Renal pelvis (tissue), 12 donors: ENCODE data around the gene GK. TPM values are rescaled to one million over a fixed set of nuclear protein-coding genes. Genes with fewer than 3 reads are reported as not detected.
"Not testable (repeated sequence)": the region's sequence is repeated elsewhere in the genome, so short reads cannot be mapped to it uniquely, and the experiment has no call there.

ENCODE experiments used
- DNase-seq: peaks from one replicate; pipeline ENCODE4 v3.0.0-alpha.2; 2013
- long read RNA-seq, 16 experiments: transcript quantifications; one replicate each; lab custom pipeline, GENCODE V29; 2026
- polyA plus RNA-seq, 3 donors: library from polyadenylated mRNA; unstranded; fragments of 120-200 nt; gene quantifications; one replicate each; pipeline ENCODE4 v1.2.1, GENCODE V29; 2013; ENCODE audit not compliant: insufficient read length in 3 of 3

Gene GK
- 100 to 1,000 TPM in 2 of 3 donors, 10 to 100 TPM in 1; 70.2 to 144 (median 126) TPM for polyA plus RNA-seq
- long read RNA-seq, donor 1, full-length matches to known transcripts, result 17 of 28 reads
- long read RNA-seq, donor 1, partial matches to known transcripts, result 11 of 28 reads
- long read RNA-seq, donor 1, other reads (novel, unspliced or antisense), result 0 of 28 reads
- long read RNA-seq, donor 2, transcript GK-204 (19 exons, 2,063 nt), result major isoform, 20 of 120 reads
- long read RNA-seq, donor 2, partial matches to known transcripts, result 99 of 120 reads
- long read RNA-seq, donor 2, other reads (novel, unspliced or antisense), result 0 of 120 reads
- long read RNA-seq, donor 3, transcript GK-204 (19 exons, 2,063 nt), result major isoform, 8 of 67 reads
- long read RNA-seq, donor 3, partial matches to known transcripts, result 56 of 67 reads
- long read RNA-seq, donor 3, other reads (novel, unspliced or antisense), result 0 of 67 reads
- long read RNA-seq, donor 4, full-length matches to known transcripts, result 26 of 122 reads
- long read RNA-seq, donor 4, partial matches to known transcripts, result 96 of 122 reads
- long read RNA-seq, donor 4, other reads (novel, unspliced or antisense), result 0 of 122 reads
- long read RNA-seq, donor 5, transcript GK-204 (19 exons, 2,063 nt), result major isoform, 11 of 19 reads
- long read RNA-seq, donor 5, partial matches to known transcripts, result 7 of 19 reads
- long read RNA-seq, donor 5, other reads (novel, unspliced or antisense), result 0 of 19 reads
- long read RNA-seq, donor 6, transcript GK-204 (19 exons, 2,063 nt), result major isoform, 32 of 62 reads
- long read RNA-seq, donor 6, partial matches to known transcripts, result 28 of 62 reads
- long read RNA-seq, donor 6, other reads (novel, unspliced or antisense), result 0 of 62 reads
- long read RNA-seq, donor 7, transcript GK-204 (19 exons, 2,063 nt), result major isoform, 19 of 46 reads
- long read RNA-seq, donor 7, partial matches to known transcripts, result 23 of 46 reads
- long read RNA-seq, donor 7, other reads (novel, unspliced or antisense), result 0 of 46 reads
- long read RNA-seq, donor 8, result 0 reads
- long read RNA-seq, donor 9, transcript GK-204 (19 exons, 2,063 nt), result major isoform, 28 of 64 reads
- long read RNA-seq, donor 9, partial matches to known transcripts, result 35 of 64 reads
- long read RNA-seq, donor 9, other reads (novel, unspliced or antisense), result 0 of 64 reads
- long read RNA-seq, donor 10, transcript GK-204 (19 exons, 2,063 nt), result major isoform, 17 of 56 reads
- long read RNA-seq, donor 10, partial matches to known transcripts, result 37 of 56 reads
- long read RNA-seq, donor 10, other reads (novel, unspliced or antisense), result 0 of 56 reads
- long read RNA-seq, donor 11, transcript GK-204 (19 exons, 2,063 nt), result major isoform, 9 of 76 reads
- long read RNA-seq, donor 11, partial matches to known transcripts, result 66 of 76 reads
- long read RNA-seq, donor 11, other reads (novel, unspliced or antisense), result 0 of 76 reads
- long read RNA-seq, donor 12, transcript GK-204 (19 exons, 2,063 nt), result major isoform, 31 of 71 reads
- long read RNA-seq, donor 12, partial matches to known transcripts, result 38 of 71 reads
- long read RNA-seq, donor 12, other reads (novel, unspliced or antisense), result 0 of 71 reads
- long read RNA-seq, donor 13, transcript GK-204 (19 exons, 2,063 nt), result major isoform, 7 of 56 reads
- long read RNA-seq, donor 13, partial matches to known transcripts, result 49 of 56 reads
- long read RNA-seq, donor 13, other reads (novel, unspliced or antisense), result 0 of 56 reads
- long read RNA-seq, donor 14, transcript GK-204 (19 exons, 2,063 nt), result major isoform, 18 of 49 reads
- long read RNA-seq, donor 14, partial matches to known transcripts, result 27 of 49 reads
- long read RNA-seq, donor 14, other reads (novel, unspliced or antisense), result 0 of 49 reads
- long read RNA-seq, donor 15, full-length matches to known transcripts, result 23 of 47 reads
- long read RNA-seq, donor 15, partial matches to known transcripts, result 24 of 47 reads
- long read RNA-seq, donor 15, other reads (novel, unspliced or antisense), result 0 of 47 reads
- long read RNA-seq, donor 16, transcript GK-204 (19 exons, 2,063 nt), result major isoform, 13 of 34 reads
- long read RNA-seq, donor 16, partial matches to known transcripts, result 18 of 34 reads
- long read RNA-seq, donor 16, other reads (novel, unspliced or antisense), result 0 of 34 reads

GRCh38 chrX:30653415-30654131 lies at the start of gene GK:
Gene GK, plus strand, starts transcription at chrX:30653423. Its CDS starts 115 bp downstream, at chrX:30653538.
- no peak for DNase-seq

DNA sequence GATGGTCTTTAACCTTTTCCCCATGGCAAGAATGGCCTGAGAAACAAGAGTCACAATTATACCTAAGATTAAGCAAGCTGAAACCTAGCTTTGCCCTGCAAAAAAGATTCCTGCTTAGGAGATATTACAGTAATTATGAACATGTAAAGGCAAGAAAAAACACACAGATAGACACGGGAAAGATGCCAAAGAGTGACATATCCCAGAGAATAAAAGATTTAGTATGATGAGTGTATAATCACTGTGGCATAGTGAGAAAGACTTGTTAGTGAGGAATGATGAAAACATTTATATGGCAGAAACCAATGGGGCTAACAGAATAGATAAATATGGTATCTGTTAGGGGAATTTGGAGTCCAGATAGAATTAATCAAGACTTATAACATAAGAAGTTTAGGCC lies 46.1 kb upstream of the GK start:
- DNase-seq, result no peak

DNA sequence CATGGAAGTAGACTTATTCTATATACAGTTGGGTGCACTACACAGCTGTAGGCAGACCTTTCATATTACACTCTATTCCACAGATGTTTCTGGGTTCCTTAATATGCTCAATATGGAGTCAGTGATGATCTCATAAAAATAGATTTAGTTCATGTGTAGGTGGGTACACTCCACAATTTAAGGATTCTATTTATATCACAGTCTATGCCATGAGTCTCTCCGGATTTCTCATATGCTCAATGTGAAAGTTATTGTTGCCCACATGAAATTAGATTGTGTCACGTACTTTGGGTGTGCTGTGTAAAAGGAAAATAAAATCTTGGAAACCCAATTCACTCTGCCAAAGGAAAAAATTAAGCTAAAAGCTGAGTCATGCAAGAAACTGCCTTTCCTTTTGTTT lies 43.2 kb upstream of the GK start:
- DNase-seq, result no peak

DNA sequence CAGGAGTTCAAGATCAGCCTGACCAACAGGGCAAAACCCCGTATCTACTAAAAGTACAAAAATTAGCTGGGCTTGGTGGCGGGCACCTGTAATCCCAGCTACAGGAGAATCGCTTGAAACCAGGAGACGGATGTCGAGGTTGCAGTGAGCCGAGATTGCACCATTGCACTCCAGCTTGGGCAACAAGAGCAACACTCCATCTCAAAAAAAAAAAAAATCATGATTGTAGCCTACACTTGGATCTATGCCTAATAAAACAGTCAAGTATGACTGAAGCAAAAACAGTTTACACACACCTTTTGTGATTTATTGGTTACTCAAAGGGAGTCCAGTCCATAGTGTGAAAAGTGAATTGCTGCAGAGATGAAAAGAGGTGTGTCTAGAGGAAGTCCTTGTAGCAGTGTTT lies 41.0 kb upstream of the GK start:
- no peak for DNase-seq

GRCh38 chrX:30613721-30614120 lies 39.5 kb upstream of the GK start:
- DNase-seq, result no peak

GRCh38 chrX:30615229-30615628 lies 38.0 kb upstream of the GK start:
- DNase-seq, result no peak

DNA sequence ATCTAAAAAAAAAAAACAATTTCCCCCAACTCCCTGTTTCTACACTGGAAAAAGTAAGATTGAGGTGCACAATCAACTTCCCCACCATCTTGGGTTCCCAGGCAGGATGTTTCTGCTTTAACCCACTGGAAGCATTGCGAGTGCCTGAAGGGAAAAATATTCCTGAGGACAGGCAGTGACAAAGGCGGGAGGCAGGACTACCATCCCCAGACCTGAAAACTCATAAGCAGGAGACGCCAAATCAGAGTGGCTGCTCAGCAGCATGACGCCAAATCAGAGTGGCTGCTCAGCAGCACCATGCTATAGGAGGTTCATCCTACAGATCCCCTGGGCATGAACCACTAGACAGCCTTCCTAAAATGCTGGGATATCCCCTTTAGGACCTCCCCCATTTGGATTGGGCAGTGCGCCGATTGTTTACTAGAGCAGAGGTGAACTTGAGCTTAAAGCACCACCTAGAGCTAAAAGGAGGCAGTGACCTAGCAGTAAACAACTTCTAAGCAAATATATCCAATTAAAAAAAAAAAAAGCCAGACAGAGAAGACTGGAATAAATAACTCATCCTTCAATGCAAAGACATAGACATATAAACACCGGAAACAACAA lies 35.0 kb upstream of the GK start:
- DNase-seq, result no peak

DNA sequence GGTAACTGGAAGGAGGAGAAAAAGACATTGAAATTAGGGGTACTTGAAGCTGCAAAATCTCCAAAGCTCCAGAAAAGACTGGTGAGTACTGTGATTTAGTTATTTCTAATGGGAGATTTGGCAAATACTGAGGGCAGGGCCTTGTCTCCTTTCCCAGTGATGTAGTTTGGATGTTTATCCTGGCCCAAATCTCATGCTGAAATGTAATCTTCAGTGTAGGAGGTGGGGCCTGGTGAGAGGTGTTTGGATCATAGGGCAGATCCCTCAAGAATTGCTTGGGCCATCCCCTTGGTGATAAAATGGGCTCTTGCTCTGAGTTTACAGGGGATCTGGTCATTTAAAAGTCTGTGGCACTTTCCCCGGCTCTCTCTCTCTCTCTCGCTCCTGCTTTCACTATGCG lies 33.1 kb upstream of the GK start:
- no peak for DNase-seq

DNA sequence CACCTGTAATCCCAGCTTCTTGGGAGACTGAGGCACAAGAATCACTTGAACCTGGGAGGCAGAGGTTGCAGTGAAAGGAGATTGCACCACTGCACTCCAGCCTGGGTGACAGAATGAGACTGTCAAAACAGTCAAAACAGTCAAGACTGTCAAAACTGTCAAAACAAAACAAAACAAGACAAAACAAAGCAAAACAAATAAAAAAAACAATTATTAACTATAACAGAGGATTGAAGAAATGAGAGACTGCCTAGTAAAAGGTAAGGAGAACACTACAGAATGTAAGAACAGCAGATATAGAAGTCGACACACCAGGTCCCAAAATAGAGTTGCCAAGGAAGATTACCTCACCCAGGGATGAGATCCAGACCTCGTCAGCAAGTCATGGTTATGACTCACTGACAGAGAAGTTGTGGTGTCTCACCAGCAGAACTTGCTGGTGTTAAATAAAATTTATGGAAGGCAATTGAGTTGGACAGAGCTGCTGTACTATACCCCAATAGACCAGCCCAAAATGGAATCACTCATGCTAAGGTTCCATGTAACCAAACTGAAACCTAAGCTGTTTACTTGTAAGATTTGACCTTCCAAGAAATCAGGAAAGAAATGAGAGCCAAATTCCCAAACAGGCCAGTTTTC lies 32.1 kb upstream of the GK start:
- DNase-seq, result no peak

GRCh38 chrX:30622361-30622760 lies 30.9 kb upstream of the GK start:
- DNase-seq, result no peak

DNA sequence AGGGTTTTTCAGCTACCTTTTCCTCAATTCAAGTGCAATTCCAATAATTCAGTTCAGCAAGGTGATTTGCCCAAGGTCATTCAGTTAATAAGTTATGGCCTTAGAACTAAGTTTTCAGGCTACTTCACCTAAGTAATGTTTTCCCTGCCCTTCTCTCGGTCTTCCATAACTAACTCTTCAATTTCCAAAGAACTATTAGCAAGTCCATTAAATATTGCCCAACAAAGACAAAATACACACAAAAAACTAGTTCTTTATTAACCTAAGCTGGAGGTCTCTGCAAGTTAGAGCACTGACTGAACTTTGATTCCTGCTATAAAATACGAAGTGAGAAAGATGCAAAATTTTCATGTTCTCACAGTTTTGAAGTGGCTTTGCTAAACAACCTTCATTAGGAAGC lies 26.8 kb upstream of the GK start:
- no peak for DNase-seq

- no peak for DNase-seq
Measured at GRCh38 chrX:30627818-30628652, 25.2 kb upstream of the GK start.

GRCh38 chrX:30634070-30634469 lies 19.2 kb upstream of the GK start:
- DNase-seq, result not testable (repeated sequence)

DNA sequence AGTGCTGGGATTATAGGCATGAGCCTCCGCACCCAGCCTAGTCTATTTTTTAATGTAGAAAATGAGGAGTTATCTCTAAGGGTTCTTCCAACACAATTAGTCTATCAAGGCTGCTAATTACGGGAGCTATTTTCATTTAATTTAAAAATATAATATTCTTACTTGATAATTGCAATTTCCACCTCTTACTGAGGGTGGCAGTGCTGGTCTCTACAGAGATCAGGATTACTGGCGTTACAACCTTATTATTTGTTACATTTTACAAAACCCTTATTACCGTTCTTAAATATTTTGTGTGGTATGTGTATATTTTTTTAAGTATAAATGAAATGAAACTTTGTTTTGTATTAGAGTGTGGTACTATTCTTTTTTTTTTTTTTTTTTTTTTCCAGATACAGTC lies 17.6 kb upstream of the GK start:
- no peak for DNase-seq

- DNase-seq, result no peak
Measured at GRCh38 chrX:30637874-30638815, 15.1 kb upstream of the GK start.

DNA sequence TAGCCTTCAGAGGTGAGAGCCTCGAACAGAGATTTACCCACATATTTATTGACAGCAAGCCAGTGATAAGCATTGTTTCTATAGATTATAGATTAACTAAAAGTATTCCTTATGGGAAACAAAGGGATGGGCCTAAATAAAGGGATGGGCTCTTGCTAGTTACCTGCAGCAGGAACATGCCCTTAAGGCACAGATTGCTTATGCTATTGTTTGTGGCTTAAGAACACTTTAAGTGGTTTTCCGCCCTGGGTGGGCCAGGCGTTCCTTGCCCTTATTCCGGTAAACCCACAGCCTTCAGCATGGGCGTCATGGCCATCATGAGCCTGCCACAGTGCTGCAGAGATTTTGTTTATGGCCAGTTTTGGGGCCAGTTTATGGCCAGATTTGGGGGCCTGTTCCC lies 13.5 kb upstream of the GK start:
- not testable (repeated sequence) for DNase-seq
